Astrocyte (in vitro differentiated cells and primary cell): ENCODE results near the gene AQR. TPM values are rescaled to one million over a fixed set of nuclear protein-coding genes. Genes with fewer than 3 reads are reported as not detected.
A peak's percentile ranks its signal among the peaks of the same experiment; 100 is the strongest.

ENCODE experiments used
- DNase-seq: peaks from one replicate; pipeline ENCODE4 v3.0.0-alpha.2; 2010; ENCODE audit warnings: low read depth
- FAIRE-seq: peaks from 2 replicates; lab custom pipeline; 2011; peaks lifted over from hg19 to GRCh38; lab: Jason Lieb, UNC
- H2AFZ ChIP-seq: 2 replicates; pipeline ENCODE4 v1.6.0; 2012; ENCODE audit warnings: low read depth, low read length, inconsistent platforms
- H3K27ac ChIP-seq: 2 replicates; pipeline ENCODE4 v1.5.1; 2011; ENCODE audit warnings: low read depth, low read length, inconsistent platforms
- H3K27me3 ChIP-seq: 2 replicates; pipeline ENCODE4 v1.6.0; 2011; ENCODE audit warnings: low read length, inconsistent platforms; ENCODE audit not compliant: insufficient read depth
- H3K36me3 ChIP-seq: 2 replicates; pipeline ENCODE4 v1.5.1; 2011; ENCODE audit warnings: low read length, inconsistent platforms; ENCODE audit not compliant: insufficient read depth
- H3K4me1 ChIP-seq: 2 replicates; pipeline ENCODE4 v1.5.1; 2011; ENCODE audit warnings: low read length, inconsistent platforms; ENCODE audit not compliant: insufficient read depth
- H3K4me2 ChIP-seq: 2 replicates; pipeline ENCODE4 v1.6.0; 2012; ENCODE audit warnings: low read length, inconsistent platforms
- H3K4me3 ChIP-seq: 2 replicates; pipeline ENCODE4 v1.5.1; 2011; ENCODE audit warnings: low read depth, mild to moderate bottlenecking, low read length, inconsistent platforms; ENCODE audit not compliant: insufficient read depth
- H3K79me2 ChIP-seq: 2 replicates; pipeline ENCODE4 v1.6.0; 2012; ENCODE audit warnings: mild to moderate bottlenecking, low read length, inconsistent platforms; ENCODE audit not compliant: insufficient read depth
- H3K9ac ChIP-seq: 2 replicates; pipeline ENCODE4 v1.6.0; 2012; ENCODE audit warnings: mild to moderate bottlenecking, low read length, inconsistent platforms
- H3K9me3 ChIP-seq: 2 replicates; pipeline ENCODE4 v1.5.1; 2012; ENCODE audit warnings: low read depth, mild to moderate bottlenecking, low read length, inconsistent platforms; ENCODE audit not compliant: insufficient read depth
- H4K20me1 ChIP-seq: 2 replicates; pipeline ENCODE4 v1.6.0; 2012; ENCODE audit warnings: low read length, inconsistent platforms; ENCODE audit not compliant: insufficient read depth
- H3K27ac Mint-ChIP-seq: one replicate; pipeline ENCODE4 v1.8.0; 2021; ENCODE audit warnings: mild to moderate bottlenecking, mixed read lengths; ENCODE audit not compliant: unreplicated experiment
- H3K27me3 Mint-ChIP-seq: one replicate; pipeline ENCODE4 v1.8.0; 2021; ENCODE audit warnings: low read depth, mixed read lengths; ENCODE audit not compliant: unreplicated experiment
- H3K36me3 Mint-ChIP-seq: one replicate; pipeline ENCODE4 v1.8.0; 2021; ENCODE audit warnings: low read depth, mixed read lengths; ENCODE audit not compliant: unreplicated experiment
- H3K4me1 Mint-ChIP-seq: one replicate; pipeline ENCODE4 v1.8.0; 2021; ENCODE audit warnings: low read depth, mixed read lengths; ENCODE audit not compliant: unreplicated experiment
- H3K4me3 Mint-ChIP-seq: one replicate; pipeline ENCODE4 v1.8.0; 2021; ENCODE audit warnings: mild to moderate bottlenecking, moderate library complexity, mixed read lengths; ENCODE audit not compliant: unreplicated experiment
- H3K9me3 Mint-ChIP-seq: one replicate; pipeline ENCODE4 v1.8.0; 2021; ENCODE audit warnings: mild to moderate bottlenecking, mixed read lengths; ENCODE audit not compliant: unreplicated experiment
- EZH2 ChIP-seq: IDR thresholded peaks from 2 replicates; pipeline ENCODE4 v1.6.1; 2012; ENCODE audit warnings: mild to moderate bottlenecking, low read length, inconsistent platforms; ENCODE audit not compliant: insufficient read depth
- total RNA-seq: library from RNA; stranded (reverse); gene quantifications from 2 replicates; pipeline ENCODE4 v1.2.1, GENCODE V29; 2021
- TF ChIP-seq, protein P1 (sequence below): IDR thresholded peaks from 2 replicates; pipeline ENCODE4 v1.5.1; 2011; ENCODE audit warnings: low read depth, mild to moderate bottlenecking, inconsistent platforms, low read length, moderate library complexity; ENCODE audit not compliant: insufficient read depth

AQR gene
- total RNA-seq, 1 donor from 2014 or later: 27.2 TPM

DNA sequence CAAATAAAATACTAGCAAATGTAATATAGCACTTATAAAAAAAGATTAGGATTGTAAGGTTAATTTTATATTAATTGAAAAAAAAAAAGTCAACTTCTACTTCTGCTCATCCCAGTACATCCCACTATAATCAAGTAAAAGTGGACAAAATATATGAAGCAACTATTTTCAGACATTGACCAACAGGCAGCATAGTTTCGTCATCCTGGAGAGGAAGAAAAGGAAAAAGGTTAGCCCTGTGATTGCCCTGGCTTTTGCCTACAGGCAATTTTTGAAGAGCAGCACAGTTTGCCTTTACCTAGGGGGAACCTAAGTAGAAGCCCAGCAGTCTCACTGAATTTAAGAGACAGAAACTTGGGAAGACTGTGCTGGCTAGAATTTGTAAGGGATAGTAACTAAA lies 121.9 kb downstream of the AQR start:
- no peaks in the 10 kb centered on the region for H3K9me3 ChIP-seq
- H3K27me3 ChIP-seq: no peaks in the 10 kb centered on the region
- no peak for DNase-seq
- Mint-ChIP-seq H3K9me3 (no peaks in the 10 kb centered on the region), H3K27ac (no peak overlapping the region), H3K4me1 (no peaks in the 10 kb centered on the region), H3K4me3 (no peak overlapping the region), H3K27me3 (no peaks in the 10 kb centered on the region), H3K36me3 (peaks cover 7% of the 10 kb centered on the region)
- no peaks in the 10 kb centered on the region for H3K4me1 ChIP-seq
- FAIRE-seq: no peak
- no peaks in the 10 kb centered on the region for H3K79me2 ChIP-seq
- no peaks in the 10 kb centered on the region for H4K20me1 ChIP-seq
- no peak overlapping the region for H3K4me2 ChIP-seq
- H2AFZ ChIP-seq: no peak overlapping the region
- H3K27ac ChIP-seq: no peak overlapping the region
- H3K36me3 ChIP-seq: no peaks in the 10 kb centered on the region
- no peak overlapping the region for H3K9ac ChIP-seq
- TF ChIP-seq EZH2: no peak
- TF ChIP-seq, protein P1, sequence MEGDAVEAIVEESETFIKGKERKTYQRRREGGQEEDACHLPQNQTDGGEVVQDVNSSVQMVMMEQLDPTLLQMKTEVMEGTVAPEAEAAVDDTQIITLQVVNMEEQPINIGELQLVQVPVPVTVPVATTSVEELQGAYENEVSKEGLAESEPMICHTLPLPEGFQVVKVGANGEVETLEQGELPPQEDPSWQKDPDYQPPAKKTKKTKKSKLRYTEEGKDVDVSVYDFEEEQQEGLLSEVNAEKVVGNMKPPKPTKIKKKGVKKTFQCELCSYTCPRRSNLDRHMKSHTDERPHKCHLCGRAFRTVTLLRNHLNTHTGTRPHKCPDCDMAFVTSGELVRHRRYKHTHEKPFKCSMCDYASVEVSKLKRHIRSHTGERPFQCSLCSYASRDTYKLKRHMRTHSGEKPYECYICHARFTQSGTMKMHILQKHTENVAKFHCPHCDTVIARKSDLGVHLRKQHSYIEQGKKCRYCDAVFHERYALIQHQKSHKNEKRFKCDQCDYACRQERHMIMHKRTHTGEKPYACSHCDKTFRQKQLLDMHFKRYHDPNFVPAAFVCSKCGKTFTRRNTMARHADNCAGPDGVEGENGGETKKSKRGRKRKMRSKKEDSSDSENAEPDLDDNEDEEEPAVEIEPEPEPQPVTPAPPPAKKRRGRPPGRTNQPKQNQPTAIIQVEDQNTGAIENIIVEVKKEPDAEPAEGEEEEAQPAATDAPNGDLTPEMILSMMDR: no peak
- H3K4me3 ChIP-seq: no peak overlapping the region

DNA sequence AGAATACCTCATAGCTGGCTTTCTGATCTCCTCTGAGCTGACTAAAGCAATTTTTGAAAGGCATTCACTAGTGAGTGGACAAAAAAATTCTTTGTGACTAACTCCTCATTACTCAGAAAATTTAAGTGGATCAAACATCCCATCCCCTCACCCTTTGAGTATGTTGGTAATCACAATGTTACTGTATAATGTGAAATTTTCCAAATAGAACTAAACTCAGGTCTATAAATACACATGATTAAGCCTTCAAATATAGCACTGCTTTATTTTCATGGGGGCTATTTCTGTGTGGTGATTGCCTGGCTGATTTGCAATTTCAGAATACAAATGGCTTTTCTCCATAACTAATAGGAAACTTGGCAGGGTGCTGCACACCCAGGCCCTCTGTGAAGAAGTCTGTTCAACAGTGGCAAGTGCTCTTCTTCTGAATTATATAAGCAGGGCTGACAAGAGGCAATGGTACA lies 128.2 kb downstream of the AQR start:
- Histone ChIP-seq H4K20me1 (no peaks in the 10 kb centered on the region), H3K79me2 (no peaks in the 10 kb centered on the region), H2AFZ (no peak overlapping the region), H3K27ac (no peak overlapping the region), H3K4me2 (no peak overlapping the region), H3K9ac (no peak overlapping the region), H3K4me1 (peaks cover 4% of the 10 kb centered on the region), H3K4me3 (no peak overlapping the region), H3K9me3 (no peaks in the 10 kb centered on the region), H3K27me3 (no peaks in the 10 kb centered on the region), H3K36me3 (no peaks in the 10 kb centered on the region)
- peaks cover 3% of the 10 kb centered on the region for H3K9me3 Mint-ChIP-seq
- peak overlapping the region; percentile 44 for H3K27ac Mint-ChIP-seq
- H3K36me3 Mint-ChIP-seq: no peaks in the 10 kb centered on the region
- H3K4me1 Mint-ChIP-seq: peaks cover 7% of the 10 kb centered on the region
- FAIRE-seq: peak; percentile 52
- no peak for TF ChIP-seq EZH2
- TF ChIP-seq, protein P1: no peak
- H3K4me3 Mint-ChIP-seq: no peak overlapping the region
- H3K27me3 Mint-ChIP-seq: no peaks in the 10 kb centered on the region
- DNase-seq: peak; percentile 63

DNA sequence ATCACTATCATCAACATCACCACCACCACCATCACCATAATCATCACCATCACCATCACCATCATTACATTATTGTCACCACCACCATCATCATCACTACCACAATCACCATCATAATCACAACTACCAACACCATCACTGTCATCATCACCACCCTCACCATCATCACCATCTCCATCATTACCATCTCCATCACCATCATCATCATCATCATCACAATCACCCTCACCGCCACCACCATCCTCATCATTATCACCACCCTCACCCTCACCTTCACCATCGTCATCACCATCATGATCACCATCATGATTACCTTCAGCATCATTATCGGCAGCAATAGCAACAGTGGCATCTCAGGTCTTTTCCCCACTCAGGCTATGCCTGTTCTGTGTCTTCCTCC lies 131.3 kb downstream of the AQR start:
- no peak overlapping the region for H3K4me2 ChIP-seq
- Mint-ChIP-seq H3K4me1 (peaks cover 7% of the 10 kb centered on the region), H3K27ac (no peak overlapping the region), H3K36me3 (no peaks in the 10 kb centered on the region), H3K9me3 (peaks cover 5% of the 10 kb centered on the region), H3K4me3 (no peak overlapping the region), H3K27me3 (no peaks in the 10 kb centered on the region)
- no peak overlapping the region for H3K27ac ChIP-seq
- H2AFZ ChIP-seq: no peak overlapping the region
- H3K9ac ChIP-seq: no peak overlapping the region
- no peaks in the 10 kb centered on the region for H4K20me1 ChIP-seq
- no peaks in the 10 kb centered on the region for H3K9me3 ChIP-seq
- no peaks in the 10 kb centered on the region for H3K27me3 ChIP-seq
- no peaks in the 10 kb centered on the region for H3K36me3 ChIP-seq
- H3K79me2 ChIP-seq: no peaks in the 10 kb centered on the region
- H3K4me1 ChIP-seq: peaks cover 4% of the 10 kb centered on the region
- no peak for DNase-seq
- FAIRE-seq: no peak
- TF ChIP-seq EZH2: no peak
- TF ChIP-seq, protein P1: no peak
- H3K4me3 ChIP-seq: no peak overlapping the region
